GM21447 (cell line): Measurements from ENCODE around the gene TMEM209.

ENCODE experiments used
- ATAC-seq: cut with Tn5 transposase; IDR thresholded peaks from one replicate; pipeline ENCODE4 v1.9.1; 2021; ENCODE audit not compliant: unreplicated experiment

The TMEM209 gene

GRCh38 chr7:130145424-130146100 lies 59.6 kb downstream of the TMEM209 start:
- ATAC-seq: no peak

DNA sequence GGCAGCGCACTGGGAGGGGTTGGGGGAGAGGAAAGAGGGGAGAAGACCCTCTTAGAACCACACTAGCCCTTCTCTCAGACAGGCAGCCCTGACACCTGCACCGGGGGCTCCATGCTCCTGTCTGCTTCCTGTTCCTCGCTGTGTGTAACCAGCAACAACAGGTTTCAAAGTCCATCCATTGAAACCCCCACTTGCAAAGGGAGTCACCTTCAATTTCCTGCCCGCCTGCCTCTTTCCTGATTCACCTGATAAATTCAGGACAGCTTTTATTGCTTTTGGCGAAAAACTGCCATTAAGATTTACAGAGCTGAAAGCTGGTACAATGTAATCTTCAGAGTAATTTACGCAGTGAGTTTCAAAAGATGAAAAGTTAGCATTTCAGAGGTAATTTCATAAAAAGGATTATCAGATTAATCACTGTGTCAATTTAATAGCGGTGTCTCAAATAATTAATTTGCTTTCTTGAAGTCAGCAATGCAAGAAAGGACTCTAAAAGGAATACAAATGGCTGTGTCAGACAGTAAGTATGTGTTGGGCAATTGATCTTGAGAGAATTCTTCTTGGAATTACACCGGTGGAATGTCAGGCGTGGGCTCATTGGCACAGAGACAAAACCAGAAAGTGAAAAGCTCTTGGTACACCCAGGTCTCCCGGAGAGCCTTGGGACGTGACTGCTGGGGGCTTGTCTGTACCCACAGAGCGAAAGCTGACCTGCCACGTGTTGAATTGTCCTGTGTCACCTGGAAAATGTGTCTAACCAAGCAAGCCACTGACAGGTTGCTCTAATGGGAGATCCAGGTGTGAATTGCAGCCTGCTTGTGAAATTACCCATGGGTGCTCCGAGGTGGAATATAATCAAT lies 60.7 kb downstream of the TMEM209 start:
- no peak for ATAC-seq

- ATAC-seq: no peak
These were observed 61.3 kb downstream of the TMEM209 start for GRCh38 chr7:130143986-130144311.

GRCh38 chr7:130143334-130143732 lies 61.9 kb downstream of the TMEM209 start:
- no peak for ATAC-seq

- no peak for ATAC-seq
These were observed 62.4 kb downstream of the TMEM209 start for GRCh38 chr7:130142654-130143333.

DNA sequence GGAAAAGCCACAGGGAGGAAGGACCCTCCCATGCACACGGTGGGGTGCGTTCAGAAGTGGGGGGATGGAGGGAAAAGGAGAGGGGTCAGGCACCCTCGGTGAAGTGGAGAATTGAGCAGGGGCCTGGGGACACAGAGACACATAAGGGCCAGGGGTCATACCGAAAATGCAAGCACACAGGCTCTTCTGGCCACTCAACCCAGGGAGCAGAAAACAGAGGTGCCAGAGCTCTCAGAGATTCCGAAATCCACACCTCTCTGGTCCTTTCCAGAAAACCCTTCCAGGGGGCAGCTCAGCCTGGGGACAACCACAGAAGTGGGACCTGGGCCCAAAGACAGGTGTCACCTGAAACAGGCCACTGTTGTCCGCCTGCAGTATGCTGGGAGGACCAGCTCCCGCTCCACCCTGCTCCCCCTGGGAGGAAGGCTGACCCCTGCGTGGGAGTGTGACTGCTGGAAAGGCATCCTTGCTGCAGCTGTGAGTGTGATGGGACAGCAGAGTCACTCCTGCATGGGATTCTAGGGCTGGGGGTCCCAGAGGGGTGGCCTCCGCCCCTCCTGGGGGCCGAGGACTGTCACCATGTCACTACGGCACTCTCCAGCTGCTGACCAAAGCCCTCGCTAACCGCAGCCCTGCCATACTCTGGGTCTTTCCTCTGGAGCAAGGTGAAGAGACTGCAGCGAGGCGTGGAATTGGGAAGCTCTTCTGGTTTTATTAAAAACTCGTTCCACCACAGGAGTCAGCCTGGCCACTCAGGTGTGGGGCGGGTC lies 63.1 kb downstream of the TMEM209 start:
- no peak for ATAC-seq

- peak; percentile 49 for ATAC-seq
These were observed 63.9 kb downstream of the TMEM209 start for GRCh38 chr7:130141161-130141883.

GRCh38 chr7:130140551-130141160 lies 64.5 kb downstream of the TMEM209 start:
- ATAC-seq: no peak

DNA sequence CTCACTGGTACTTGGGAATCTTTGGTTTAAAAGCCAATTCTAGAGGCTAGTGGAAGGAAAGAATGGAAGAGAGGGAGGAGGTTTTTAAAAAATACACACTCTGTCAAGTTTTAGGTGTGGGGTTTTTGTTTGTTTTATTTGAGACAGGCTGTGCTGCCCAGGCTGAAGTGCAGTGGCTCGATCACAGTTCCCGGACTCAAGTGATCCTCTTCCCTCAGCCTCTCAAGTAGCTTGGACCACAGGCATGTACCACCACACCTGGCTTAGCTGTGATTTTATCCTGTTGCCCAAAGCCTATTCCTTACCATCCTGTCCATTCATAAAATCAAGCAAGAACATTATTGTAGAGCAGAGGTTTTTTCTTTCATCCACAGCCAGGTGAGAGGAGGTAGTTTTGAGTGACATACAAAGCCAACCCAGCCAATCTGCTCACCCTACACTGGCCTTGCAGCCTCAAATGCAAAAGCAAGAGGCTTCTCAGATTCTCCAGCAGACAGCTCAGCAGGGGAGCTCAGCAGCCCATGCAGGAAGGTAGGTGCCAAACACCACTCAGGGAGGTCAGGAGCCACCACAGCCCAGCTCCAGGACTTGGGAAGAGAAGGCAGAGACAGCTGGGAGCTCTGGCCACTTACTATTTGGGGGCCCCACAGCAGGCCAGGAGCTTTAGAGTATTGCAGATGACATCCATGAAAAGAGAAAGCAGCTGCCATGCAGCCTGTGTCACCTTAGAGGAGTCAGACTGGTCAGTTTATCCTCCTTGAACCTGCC lies 65.8 kb downstream of the TMEM209 start:
- ATAC-seq: no peak

GRCh38 chr7:130137207-130137606 lies 68.0 kb downstream of the TMEM209 start:
- ATAC-seq: no peak

GRCh38 chr7:130136579-130137167 lies 68.5 kb downstream of the TMEM209 start:
- ATAC-seq: no peak

GRCh38 chr7:130135208-130136205 lies 69.7 kb downstream of the TMEM209 start:
- ATAC-seq: no peak

- no peak for ATAC-seq
These were observed 70.5 kb downstream of the TMEM209 start for GRCh38 chr7:130134726-130135125.

- no peak for ATAC-seq
These were observed 71.0 kb downstream of the TMEM209 start for GRCh38 chr7:130134106-130134636.

- no peak for ATAC-seq
These were observed 72.0 kb downstream of the TMEM209 start for GRCh38 chr7:130133029-130133782.

GRCh38 chr7:130131964-130132875 lies 73.0 kb downstream of the TMEM209 start:
- ATAC-seq: no peak
